Hepatocyte (in vitro differentiated cells): ENCODE results near the gene FAM81A.

Source experiments
- CTCF ChIP-seq: fragments of 200-600 bp; sonication (generic); IDR thresholded peaks from 2 replicates; pipeline ENCODE4 v1.5.1; 2016; ENCODE audit warnings: antibody characterized with exemption, mild to moderate bottlenecking; ENCODE audit not compliant: poor library complexity
- EZH2 ChIP-seq: fragments of 200-600 bp; sonication (generic); IDR thresholded peaks from 2 replicates; pipeline ENCODE4 v1.6.1; 2016; ENCODE audit warnings: antibody characterized with exemption, mild to moderate bottlenecking, borderline replicate concordance

GRCh38 chr15:59484399-59484798 is 46.4 kb downstream of the FAM81A start:
- TF ChIP-seq CTCF, result no peak
- TF ChIP-seq EZH2, result no peak
